CD4-positive, alpha-beta T cell treated with Interleukin-4 for 1 hour (primary cell): ENCODE measurements around the gene GRM8.

Source experiments
- DNase-seq, 2 donors: peaks; one replicate each; pipeline ENCODE4 v3.0.0-alpha.2; 2020 to 2022

GRM8 gene

GRCh38 chr7:126656165-126656564 is 596.6 kb downstream of the GRM8 start:
- DNase-seq = no peak

GRCh38 chr7:126637538-126637937 is 615.2 kb downstream of the GRM8 start:
- no peak for DNase-seq

- no peak for DNase-seq
Measured at GRCh38 chr7:126635545-126635944, 617.2 kb downstream of the GRM8 start.

- DNase-seq = no peak
Measured at GRCh38 chr7:126608339-126608776, 644.4 kb downstream of the GRM8 start.

GRCh38 chr7:126606331-126606730 is 646.4 kb downstream of the GRM8 start:
- DNase-seq = no peak

- no peak for DNase-seq
Measured at GRCh38 chr7:126605553-126605952, 647.2 kb downstream of the GRM8 start.

GRCh38 chr7:126605056-126605455 is 647.7 kb downstream of the GRM8 start:
- DNase-seq = no peak

GRCh38 chr7:126589068-126589684 is 663.6 kb downstream of the GRM8 start:
- no peak for DNase-seq

GRCh38 chr7:126578338-126578737 is 674.4 kb downstream of the GRM8 start:
- no peak for DNase-seq

- no peak for DNase-seq
Measured at GRCh38 chr7:126574276-126575250, 678.2 kb downstream of the GRM8 start.

- DNase-seq = no peak
Measured at GRCh38 chr7:126570845-126571244, 681.9 kb downstream of the GRM8 start.

- no peak for DNase-seq
Measured at GRCh38 chr7:126569402-126569801, 683.3 kb downstream of the GRM8 start.

- no peak for DNase-seq
Measured at GRCh38 chr7:126557271-126557670, 695.5 kb downstream of the GRM8 start.

GRCh38 chr7:126541406-126541805 is 711.3 kb downstream of the GRM8 start:
- DNase-seq = no peak

- DNase-seq = no peak
Measured at GRCh38 chr7:126535176-126535575, 717.6 kb downstream of the GRM8 start.

GRCh38 chr7:126533715-126534114 is 719.0 kb downstream of the GRM8 start:
- DNase-seq = no peak

- no peak for DNase-seq
Measured at GRCh38 chr7:126529833-126530232, 722.9 kb downstream of the GRM8 start.

GRCh38 chr7:126529254-126529653 is 723.5 kb downstream of the GRM8 start:
- DNase-seq = no peak

- no peak for DNase-seq
Measured at GRCh38 chr7:126525906-126526305, 726.8 kb downstream of the GRM8 start.

- no peak for DNase-seq
Measured at GRCh38 chr7:126524967-126525366, 727.8 kb downstream of the GRM8 start.

GRCh38 chr7:126511046-126511445 is 741.7 kb downstream of the GRM8 start:
- no peak for DNase-seq

GRCh38 chr7:126501617-126502016 is 751.1 kb downstream of the GRM8 start:
- DNase-seq = no peak

GRCh38 chr7:126499481-126499880 is 753.3 kb downstream of the GRM8 start:
- DNase-seq = no peak

- DNase-seq = no peak
Measured at GRCh38 chr7:126495733-126496132, 757.0 kb downstream of the GRM8 start.
